NCI-H2227 treated with DMSO at 0.1 percent for 48 hours (cell line): ENCODE results near the gene FLRT2.

Source experiments
- DNase-seq: peaks from one replicate; lab custom pipeline; 2025; lab: John Stamatoyannopoulos, UW

Gene FLRT2

DNA sequence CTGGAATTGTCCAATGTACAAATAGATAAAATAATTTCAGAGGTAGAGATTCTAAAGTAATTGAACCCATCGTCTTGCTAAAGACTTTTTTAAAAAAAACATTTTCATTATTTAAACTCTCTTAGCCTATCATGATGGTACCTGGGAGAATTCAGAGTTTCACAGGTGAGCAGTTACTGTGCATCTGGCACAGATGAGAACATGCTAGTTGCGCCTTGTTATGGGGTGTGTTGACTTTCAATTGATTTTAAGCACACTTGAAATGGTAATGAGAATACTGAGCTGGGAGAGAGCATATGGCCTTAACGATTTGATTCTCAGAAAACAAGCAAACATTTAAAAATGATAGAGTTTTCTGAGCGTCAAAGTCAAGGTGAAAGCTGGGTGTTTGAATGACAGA, 66.6 kb downstream of the FLRT2 start:
- DNase-seq = no peak

- no peak for DNase-seq
These were observed 67.8 kb downstream of the FLRT2 start for GRCh38 chr14:85597701-85598100.

DNA sequence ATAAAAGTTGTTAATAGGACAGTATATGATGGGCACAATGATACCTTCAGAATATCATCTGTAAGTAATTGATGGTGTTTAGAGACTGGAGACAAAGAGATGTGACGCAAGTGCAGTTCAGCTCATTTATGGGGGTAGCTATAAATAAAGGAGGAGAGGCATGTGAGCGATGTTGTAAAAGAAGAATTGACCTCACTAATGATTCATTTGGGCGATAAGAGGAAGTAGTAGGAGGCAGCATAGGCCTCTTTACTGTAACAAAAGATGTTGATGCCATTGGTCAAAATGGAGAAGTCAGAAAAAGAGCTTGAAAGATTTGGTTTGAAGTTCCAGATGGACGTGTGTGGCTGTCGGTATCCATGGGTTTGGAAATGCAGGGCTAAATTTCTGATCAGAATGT, 70.0 kb downstream of the FLRT2 start:
- no peak for DNase-seq

DNA sequence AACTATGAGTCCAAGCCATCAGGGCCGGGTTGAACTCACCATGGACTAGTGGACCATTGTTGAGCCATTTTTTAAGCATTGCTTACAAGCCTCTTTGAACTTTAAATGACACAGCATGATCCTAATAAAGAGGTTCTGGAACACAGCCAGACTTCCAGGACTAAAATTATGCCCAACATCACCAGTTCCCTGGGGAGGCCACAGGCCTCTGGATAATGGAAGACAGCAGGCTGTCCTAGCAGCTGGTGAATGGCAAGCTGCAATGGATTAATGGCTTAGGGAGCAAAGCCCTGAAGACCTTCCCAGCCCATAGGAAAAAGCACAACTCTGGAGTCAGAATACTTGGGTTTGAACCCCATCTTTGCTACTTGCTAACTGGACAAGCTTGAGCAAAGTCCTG, 71.3 kb downstream of the FLRT2 start:
- DNase-seq = peak; percentile 39

- DNase-seq = no peak
These were observed 71.7 kb downstream of the FLRT2 start for GRCh38 chr14:85601690-85602089.

DNA sequence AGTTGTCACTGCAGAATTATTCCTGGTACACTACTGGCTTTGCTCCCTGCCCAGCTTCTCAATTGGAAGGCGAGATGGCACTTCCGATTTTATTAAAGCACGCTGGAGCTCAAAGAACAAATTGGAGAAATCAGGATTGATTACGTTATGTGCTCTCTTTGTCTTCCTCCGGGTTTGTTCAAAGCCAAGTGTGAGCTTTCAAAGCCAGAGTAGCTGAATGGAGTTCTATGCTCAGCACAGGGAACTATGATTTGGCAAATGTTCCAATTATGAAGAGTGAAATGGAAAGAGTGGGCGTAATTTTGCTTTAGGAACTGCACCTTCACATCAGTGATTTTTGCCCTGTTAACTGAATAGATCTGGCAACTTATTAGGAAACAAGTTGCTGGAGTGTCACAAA, 72.4 kb downstream of the FLRT2 start:
- DNase-seq = no peak

GRCh38 chr14:85604021-85604420, 74.1 kb downstream of the FLRT2 start:
- DNase-seq = no peak

DNA sequence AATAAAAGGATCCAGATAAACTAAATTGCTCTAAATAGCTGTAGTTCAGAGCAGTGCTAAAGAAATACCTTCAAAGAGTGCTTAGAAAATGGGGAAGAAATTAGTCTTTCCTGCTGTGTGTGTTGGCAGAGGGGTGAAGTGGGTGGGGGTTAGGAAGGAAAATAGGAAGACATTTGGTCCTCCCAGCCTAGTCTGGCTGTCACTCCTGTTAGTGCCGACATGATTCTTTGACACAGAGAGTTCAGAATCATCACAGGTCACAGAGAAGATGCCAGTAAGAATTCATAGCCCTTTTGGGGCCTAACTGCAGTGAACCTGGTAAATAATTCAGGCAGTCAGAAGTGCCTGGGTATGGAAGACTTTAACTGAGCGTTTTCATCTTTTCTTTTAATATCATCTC, 74.8 kb downstream of the FLRT2 start:
- DNase-seq = peak; percentile 78

- DNase-seq = no peak
These were observed 77.7 kb downstream of the FLRT2 start for GRCh38 chr14:85607651-85608081.

DNA sequence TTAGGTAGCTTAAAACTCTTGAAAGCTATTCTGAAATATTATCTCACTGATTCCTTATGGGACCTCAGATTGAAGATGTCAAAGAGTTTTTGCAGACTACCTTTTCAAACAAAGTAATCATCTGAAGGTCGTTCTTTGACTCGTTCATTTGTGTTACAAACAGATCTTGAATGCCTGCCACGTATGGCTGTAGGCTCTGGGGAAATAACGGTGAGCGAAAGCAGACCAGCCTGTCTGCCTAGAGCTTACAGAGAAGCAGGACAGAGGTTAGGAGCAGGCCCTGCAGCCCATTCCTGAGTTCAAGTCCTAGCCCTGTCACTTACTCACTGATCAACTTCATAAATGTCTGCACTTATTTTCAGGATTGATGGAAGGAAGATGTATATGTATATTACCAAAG, 83.6 kb downstream of the FLRT2 start:
- no peak for DNase-seq

DNA sequence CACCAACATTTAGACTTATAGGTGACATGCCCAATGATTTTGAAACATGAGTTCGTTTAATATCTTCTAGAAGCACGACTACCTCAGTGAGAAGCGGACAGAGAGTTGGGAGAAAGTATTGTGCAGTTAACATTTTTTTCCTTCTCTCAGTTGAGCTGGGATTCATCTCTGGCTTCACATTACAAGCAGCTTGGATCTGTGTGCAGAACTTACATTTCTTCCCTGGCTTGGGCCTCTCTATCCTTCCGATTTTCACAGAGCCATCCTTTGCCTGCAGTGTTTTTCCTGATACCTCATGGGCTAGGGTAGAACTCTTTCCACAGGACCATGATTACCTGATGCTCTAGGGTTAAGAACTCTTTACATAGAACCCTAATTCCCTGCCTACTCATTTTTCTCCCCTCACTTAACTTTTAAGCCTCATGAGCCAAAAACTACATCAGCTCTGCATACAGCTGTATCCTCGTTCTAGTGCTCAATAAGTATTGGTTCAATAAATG, 86.5 kb downstream of the FLRT2 start:
- no peak for DNase-seq

GRCh38 chr14:85616886-85617285, 86.9 kb downstream of the FLRT2 start:
- no peak for DNase-seq

GRCh38 chr14:85617791-85618190, 87.8 kb downstream of the FLRT2 start:
- DNase-seq = no peak

DNA sequence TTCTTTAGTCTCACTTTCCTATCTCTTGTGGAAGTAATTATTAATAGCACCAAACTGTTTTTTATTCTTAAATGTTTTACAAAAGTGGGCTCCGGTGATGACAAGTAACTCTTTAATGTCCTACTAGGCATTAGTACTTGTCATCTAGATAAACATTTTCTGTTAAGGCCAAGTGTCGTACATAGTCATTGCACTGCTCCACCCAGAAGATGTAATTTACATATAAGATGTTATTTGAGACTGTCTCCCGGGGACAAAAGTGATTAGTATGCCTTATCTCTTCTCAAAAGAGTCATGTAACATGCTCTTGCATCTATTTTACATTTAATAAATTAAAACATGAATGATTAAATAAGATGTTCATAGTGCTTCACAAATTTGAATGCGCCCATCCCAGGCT, 88.4 kb downstream of the FLRT2 start:
- DNase-seq = no peak

- no peak for DNase-seq
These were observed 89.0 kb downstream of the FLRT2 start for GRCh38 chr14:85618978-85619377.

DNA sequence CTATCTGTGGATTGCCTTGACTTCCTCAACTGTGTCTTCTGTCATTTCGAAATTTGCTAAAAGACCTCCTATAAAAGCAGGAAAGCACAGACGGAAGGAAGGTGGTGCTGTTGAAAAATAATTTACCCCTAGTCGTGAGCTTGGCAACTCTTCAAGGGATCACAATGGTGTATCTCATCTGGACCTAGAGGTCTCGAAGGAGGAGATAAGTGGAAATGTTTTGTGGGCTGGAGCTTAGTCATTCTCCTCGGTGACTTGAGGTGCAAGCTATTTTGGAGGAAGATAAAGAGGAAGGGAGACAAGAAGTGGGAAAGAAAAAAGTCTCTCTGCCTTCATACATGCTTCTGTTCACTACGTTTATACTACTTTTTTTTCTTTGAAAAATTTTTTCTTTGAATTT, 89.9 kb downstream of the FLRT2 start:
- no peak for DNase-seq

GRCh38 chr14:85620947-85621346, 91.0 kb downstream of the FLRT2 start:
- DNase-seq = no peak

DNA sequence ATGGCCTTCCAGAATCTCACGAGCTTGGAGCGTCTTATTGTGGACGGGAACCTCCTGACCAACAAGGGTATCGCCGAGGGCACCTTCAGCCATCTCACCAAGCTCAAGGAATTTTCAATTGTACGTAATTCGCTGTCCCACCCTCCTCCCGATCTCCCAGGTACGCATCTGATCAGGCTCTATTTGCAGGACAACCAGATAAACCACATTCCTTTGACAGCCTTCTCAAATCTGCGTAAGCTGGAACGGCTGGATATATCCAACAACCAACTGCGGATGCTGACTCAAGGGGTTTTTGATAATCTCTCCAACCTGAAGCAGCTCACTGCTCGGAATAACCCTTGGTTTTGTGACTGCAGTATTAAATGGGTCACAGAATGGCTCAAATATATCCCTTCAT, 92.2 kb downstream of the FLRT2 start:
- no peak for DNase-seq

GRCh38 chr14:85622986-85623685, 93.2 kb downstream of the FLRT2 start:
- DNase-seq = no peak

- no peak for DNase-seq
These were observed 96.1 kb downstream of the FLRT2 start for GRCh38 chr14:85625925-85626585.

GRCh38 chr14:85634205-85634604, 104.3 kb downstream of the FLRT2 start:
- DNase-seq = no peak

DNA sequence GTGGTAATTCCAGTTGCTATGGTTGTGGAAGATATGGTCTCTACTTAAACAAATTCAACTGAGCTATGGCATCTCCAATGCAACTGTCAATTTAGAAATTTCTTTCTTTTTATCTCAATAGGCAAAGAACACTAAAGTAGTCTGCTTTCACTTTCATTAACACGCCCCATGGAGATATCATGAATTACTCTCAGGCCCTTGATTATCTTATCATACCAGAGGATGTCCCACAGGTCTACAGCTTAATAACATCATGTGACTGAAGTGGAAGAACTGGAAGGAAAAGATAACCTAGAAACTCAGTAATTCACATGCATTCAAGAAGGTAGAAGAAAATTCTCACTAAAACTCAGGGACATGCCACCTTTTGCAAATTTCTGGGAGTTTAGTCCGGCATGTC, 114.3 kb downstream of the FLRT2 start:
- no peak for DNase-seq

- DNase-seq = no peak
These were observed 123.1 kb downstream of the FLRT2 start for GRCh38 chr14:85653029-85653428.
